T47D (cell line): ENCODE results near the gene SLC1A4.
"Not testable (repeated sequence)": the region's sequence is repeated elsewhere in the genome, so short reads cannot be mapped to it uniquely, and the experiment has no call there.

ENCODE experiments used
- DNase-seq, 2 experiments: peaks; one replicate each; pipeline versions ENCODE4 v3.0.0 to v3.0.0-alpha.2; 2011 to 2012; ENCODE audit warnings: low read depth in 1 of 2, low spot score in 1 of 2
- JUND ChIP-seq: IDR thresholded peaks from 2 replicates; pipeline ENCODE4 v1.6.1; 2012; ENCODE audit warnings: low read depth
- in situ Hi-C: cut with HindIII; loops from 2 replicates; pipeline ENCODE4 v1.10.0; 2016; ENCODE audit warnings: low sequenced_read_pairs, low pct_unique_long_range_greater_than_20kb

Gene SLC1A4

GRCh38 chr2:65026704-65027464, 37.7 kb downstream of the SLC1A4 start:
- DNase-seq = no peak

GRCh38 chr2:65027616-65028244, 38.5 kb downstream of the SLC1A4 start:
- no peak for TF ChIP-seq JUND
- in situ Hi-C loops = no loop called here
- DNase-seq = no peak

More at GRCh38 chr2:65026704-65027464, 37.7 kb downstream of the SLC1A4 start:
- TF ChIP-seq JUND = no peak
- in situ Hi-C loops = no loop called here

- TF ChIP-seq JUND = no peak
- in situ Hi-C loops = no loop called here
- no peak for DNase-seq
These were observed 41.5 kb downstream of the SLC1A4 start for GRCh38 chr2:65030476-65031332.

DNA sequence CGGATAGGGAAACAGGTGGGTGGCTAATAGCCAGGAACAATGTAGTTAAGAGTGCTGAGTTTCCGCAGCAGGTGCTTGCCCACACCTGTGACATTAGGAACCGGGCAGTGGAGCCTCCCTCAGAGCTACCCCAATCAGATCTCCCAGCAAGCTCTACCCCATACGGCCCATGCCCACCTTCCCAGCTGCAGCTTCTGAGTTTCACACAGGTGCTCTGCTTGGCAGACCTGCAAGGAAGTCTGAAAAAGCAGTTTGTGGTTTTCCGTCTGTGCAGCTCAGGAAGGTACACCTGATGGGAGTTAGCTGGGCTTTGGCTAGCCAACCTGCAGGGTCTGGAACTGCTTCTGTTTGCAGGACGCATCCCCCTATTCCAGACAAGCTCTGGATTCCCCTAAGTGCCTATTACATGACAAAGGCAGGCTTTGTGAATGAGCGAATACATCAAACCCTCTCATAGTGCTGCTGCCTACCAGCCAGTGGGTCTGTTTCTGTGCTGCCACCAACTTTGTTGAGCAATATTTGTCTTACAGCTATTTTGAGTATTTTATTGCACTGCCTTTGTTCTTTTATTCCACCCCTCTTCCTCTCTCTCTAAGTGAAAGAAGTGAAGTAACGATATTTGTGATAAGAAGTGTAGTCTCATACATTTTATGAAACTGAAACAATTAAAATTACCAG, 42.3 kb downstream of the SLC1A4 start:
- DNase-seq = no peak
- TF ChIP-seq JUND = no peak
- in situ Hi-C loops = no loop called here

DNA sequence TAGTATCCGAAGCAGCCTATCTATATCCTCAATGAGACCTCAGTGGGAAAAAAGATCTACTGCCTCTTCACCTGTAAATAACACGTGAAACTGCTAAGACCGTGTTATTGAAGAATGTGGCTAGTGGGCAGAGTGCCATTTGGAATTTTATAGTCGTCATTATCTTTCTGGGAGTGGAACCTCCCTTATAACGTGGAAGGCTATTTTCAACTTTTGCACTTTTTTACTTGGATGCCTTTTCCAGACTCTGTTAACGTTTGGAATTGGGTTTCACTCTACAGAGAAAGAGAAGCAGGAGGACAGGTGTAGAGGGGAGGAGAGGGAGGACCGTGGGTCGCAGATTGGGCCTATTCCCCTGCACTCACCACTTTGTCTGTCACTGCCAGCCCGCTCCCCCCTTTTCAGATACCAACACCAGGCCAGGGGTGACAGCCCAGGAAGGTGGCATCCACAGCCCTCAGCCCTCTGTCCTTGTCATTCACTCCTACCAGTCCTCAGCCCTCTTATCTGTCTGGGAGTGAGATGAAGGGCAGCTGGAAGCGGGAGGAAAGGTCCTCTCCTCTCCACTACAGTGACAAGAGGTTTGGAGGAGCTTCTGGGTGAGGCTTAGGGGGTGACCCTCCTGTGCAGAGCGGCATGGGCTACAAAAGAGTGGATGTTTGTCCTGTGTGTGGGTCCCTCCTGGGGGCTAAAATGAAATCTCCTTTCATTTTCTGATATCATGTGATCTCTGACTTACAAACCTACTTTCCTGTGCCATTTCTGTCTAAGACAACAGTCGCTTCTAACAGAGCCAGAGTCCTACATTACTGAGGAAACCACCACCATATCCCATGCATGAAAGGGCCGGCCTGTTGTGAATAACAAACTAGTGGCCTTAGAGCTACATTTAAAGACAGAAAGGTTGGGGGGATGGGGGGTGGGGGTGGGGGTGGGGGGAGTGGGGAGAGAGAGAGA, 43.1 kb downstream of the SLC1A4 start:
- no peak for TF ChIP-seq JUND
- in situ Hi-C loops = no loop called here
- no peak for DNase-seq

DNA sequence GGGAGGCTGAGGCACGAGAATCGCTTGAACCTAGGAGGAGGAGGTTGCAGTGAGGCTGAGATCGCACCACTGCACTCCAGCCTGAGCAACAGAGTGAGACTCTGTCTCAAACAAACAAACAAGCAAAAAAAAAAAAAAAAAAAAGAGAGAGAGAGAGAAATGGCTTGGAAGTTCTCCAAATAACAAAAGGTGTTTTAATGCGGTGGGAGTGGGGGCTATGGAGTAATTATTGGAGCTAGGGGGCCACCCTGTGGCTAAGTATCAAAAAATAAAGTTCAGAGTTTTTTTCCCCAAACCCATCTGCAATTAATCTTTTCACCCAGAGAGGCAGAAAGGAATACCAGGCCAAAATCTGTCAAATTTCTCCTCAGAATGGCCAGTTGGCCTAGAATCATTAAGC, 44.0 kb downstream of the SLC1A4 start:
- no peak for TF ChIP-seq JUND
- DNase-seq = no peak
- in situ Hi-C loops = no loop called here

GRCh38 chr2:65033667-65034066, 44.5 kb downstream of the SLC1A4 start:
- in situ Hi-C loops, DNase-seq: not testable (repeated sequence)

DNA sequence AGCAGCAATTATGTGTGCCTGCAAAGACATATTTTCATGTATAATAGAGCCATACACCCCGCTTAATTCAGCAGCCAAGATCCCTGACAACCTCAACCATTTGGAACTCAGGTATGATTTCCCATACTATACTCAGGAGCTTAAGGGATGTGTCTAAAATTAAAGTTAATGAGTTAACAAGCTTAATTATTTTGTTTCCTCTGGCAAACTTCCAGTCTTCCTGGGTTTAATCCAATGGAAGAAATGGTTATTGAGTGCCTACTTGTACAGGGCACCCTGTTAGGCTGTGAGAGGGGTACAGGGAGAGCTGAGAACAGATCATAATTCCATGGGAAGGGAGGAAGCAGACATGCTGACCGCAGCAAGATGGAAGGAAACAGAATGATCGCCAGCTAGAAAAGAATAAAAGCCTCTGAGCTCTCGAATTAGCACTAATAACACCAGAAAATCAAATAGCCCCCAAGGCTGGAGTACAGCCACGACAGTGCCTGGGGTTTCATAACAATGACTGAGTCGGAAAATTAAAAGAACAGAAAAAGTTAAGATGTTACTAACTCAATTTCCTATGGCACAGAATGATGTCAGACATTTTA, 46.2 kb downstream of the SLC1A4 start:
- in situ Hi-C loops = no loop called here
- TF ChIP-seq JUND = no peak
- no peak for DNase-seq

DNA sequence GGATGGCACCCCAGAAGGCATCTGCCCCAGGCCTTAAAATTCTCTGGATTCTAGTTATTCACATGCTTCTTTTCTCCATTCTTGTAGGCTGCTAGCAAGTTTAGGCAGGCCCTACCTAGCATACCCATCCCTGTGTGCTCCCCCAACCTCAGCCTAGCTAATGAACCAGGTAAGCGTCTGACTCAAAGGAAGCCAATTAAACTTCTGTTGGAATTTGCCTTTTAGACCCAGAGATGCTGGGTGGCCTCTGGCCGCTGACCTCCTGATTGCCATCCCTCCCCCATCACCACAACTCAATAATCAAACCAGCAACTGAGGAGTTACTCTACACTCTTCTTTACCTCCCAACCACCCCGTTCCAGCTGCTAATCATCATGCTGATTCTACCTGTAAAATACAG, 48.0 kb downstream of the SLC1A4 start:
- TF ChIP-seq JUND = no peak
- no peak for DNase-seq
- in situ Hi-C loops = no loop called here

DNA sequence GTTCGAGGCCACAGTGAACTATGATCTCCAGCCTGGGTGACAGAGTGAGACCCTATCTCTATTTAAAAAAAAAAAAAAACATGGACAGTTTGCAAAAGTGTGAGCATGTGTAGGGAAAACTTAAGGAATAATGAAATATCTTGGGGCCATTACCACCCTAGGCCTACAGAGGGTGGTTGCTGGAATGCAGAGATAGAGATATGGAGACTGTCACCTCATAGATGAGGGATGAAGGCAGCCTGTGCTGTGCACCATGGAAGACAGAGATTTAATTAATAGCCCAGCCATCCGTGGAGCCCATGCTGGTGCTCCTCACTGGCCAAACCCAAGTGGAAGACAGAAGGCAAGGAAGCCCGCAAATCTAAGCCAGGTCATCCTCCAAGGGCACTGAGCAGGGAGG, 50.4 kb downstream of the SLC1A4 start:
- DNase-seq = no peak
- TF ChIP-seq JUND = no peak
- in situ Hi-C loops = no loop called here
